ENCODE data around the gene LAMB4. TPM values are rescaled to one million over a fixed set of nuclear protein-coding genes. Genes with fewer than 3 reads are reported as not detected.

The LAMB4 gene
- total RNA-seq, 1 donor from 2014 or later = 0.75 TPM

GRCh38 chr7:108090791-108091460 is 39.2 kb downstream of the LAMB4 start:
- no peak for DNase-seq (ENCODE audit: extremely low spot score, unreplicated experiment)
- no peak for TF ChIP-seq CTCF (IDR thresholded peaks at IDR 0.05)

GRCh38 chr7:108089381-108089780 is 40.8 kb downstream of the LAMB4 start:
- Mint-ChIP-seq H3K9me3 (ENCODE audit: unreplicated experiment) (no peaks in the 10 kb centered on the region), H3K4me1 (ENCODE audit: unreplicated experiment) (peaks cover 38% of the 10 kb centered on the region), H3K4me3 (ENCODE audit: unreplicated experiment) (no peak overlapping the region), H3K36me3 (ENCODE audit: unreplicated experiment) (no peaks in the 10 kb centered on the region), H3K27me3 (ENCODE audit: unreplicated experiment) (no peaks in the 10 kb centered on the region), H3K27ac (ENCODE audit: unreplicated experiment) (no peak overlapping the region)
- TF ChIP-seq CTCF (IDR thresholded peaks at IDR 0.05) = no peak
- no peak for DNase-seq (ENCODE audit: extremely low spot score, unreplicated experiment)

More at GRCh38 chr7:108090791-108091460, 39.2 kb downstream of the LAMB4 start:
- peaks cover 47% of the 10 kb centered on the region for H3K4me1 Mint-ChIP-seq (ENCODE audit: unreplicated experiment)
- H3K27ac Mint-ChIP-seq (ENCODE audit: unreplicated experiment) = no peak overlapping the region
- H3K9me3 Mint-ChIP-seq (ENCODE audit: unreplicated experiment) = no peaks in the 10 kb centered on the region
- H3K4me3 Mint-ChIP-seq (ENCODE audit: unreplicated experiment) = no peak overlapping the region
- H3K27me3 Mint-ChIP-seq (ENCODE audit: unreplicated experiment) = no peaks in the 10 kb centered on the region
- no peaks in the 10 kb centered on the region for H3K36me3 Mint-ChIP-seq (ENCODE audit: unreplicated experiment)

- Mint-ChIP-seq H3K27me3 (ENCODE audit: unreplicated experiment) (no peaks in the 10 kb centered on the region), H3K9me3 (ENCODE audit: unreplicated experiment) (no peaks in the 10 kb centered on the region), H3K4me3 (ENCODE audit: unreplicated experiment) (no peak overlapping the region), H3K27ac (ENCODE audit: unreplicated experiment) (no peak overlapping the region), H3K4me1 (ENCODE audit: unreplicated experiment) (peaks cover 38% of the 10 kb centered on the region), H3K36me3 (ENCODE audit: unreplicated experiment) (no peaks in the 10 kb centered on the region)
- no peak for TF ChIP-seq CTCF (IDR thresholded peaks at IDR 0.05)
- DNase-seq (ENCODE audit: extremely low spot score, unreplicated experiment) = no peak
Measured at GRCh38 chr7:108088729-108089128, 41.4 kb downstream of the LAMB4 start.

- no peak for DNase-seq (ENCODE audit: extremely low spot score, unreplicated experiment)
- no peak for TF ChIP-seq CTCF (IDR thresholded peaks at IDR 0.05)
- Mint-ChIP-seq H3K36me3 (ENCODE audit: unreplicated experiment) (no peaks in the 10 kb centered on the region), H3K4me1 (ENCODE audit: unreplicated experiment) (peaks cover 33% of the 10 kb centered on the region), H3K27ac (ENCODE audit: unreplicated experiment) (no peak overlapping the region), H3K9me3 (ENCODE audit: unreplicated experiment) (no peaks in the 10 kb centered on the region), H3K27me3 (ENCODE audit: unreplicated experiment) (no peaks in the 10 kb centered on the region), H3K4me3 (ENCODE audit: unreplicated experiment) (no peak overlapping the region)
Measured at GRCh38 chr7:108087778-108088177, 42.4 kb downstream of the LAMB4 start.

GRCh38 chr7:108086962-108087361 is 43.2 kb downstream of the LAMB4 start:
- no peak overlapping the region for H3K4me3 Mint-ChIP-seq (ENCODE audit: unreplicated experiment)
- TF ChIP-seq CTCF (IDR thresholded peaks at IDR 0.05) = no peak
- H3K9me3 Mint-ChIP-seq (ENCODE audit: unreplicated experiment) = no peaks in the 10 kb centered on the region
- DNase-seq (ENCODE audit: extremely low spot score, unreplicated experiment) = no peak
- H3K27me3 Mint-ChIP-seq (ENCODE audit: unreplicated experiment) = no peaks in the 10 kb centered on the region
- H3K36me3 Mint-ChIP-seq (ENCODE audit: unreplicated experiment) = no peaks in the 10 kb centered on the region
- peak overlapping the region; percentile 65 for H3K27ac Mint-ChIP-seq (ENCODE audit: unreplicated experiment)
- peaks cover 33% of the 10 kb centered on the region for H3K4me1 Mint-ChIP-seq (ENCODE audit: unreplicated experiment)
